Bone marrow (tissue), 2 donors: ENCODE measurements around the gene NDUFB4.

Experiments
- DNase-seq, 2 donors: peaks; one replicate each; lab custom pipeline; 2025; lab: John Stamatoyannopoulos, UW

Gene NDUFB4

GRCh38 chr3:120596116-120596852 is at the start of gene NDUFB4:
Gene NDUFB4 (plus strand): TSS chr3:120596336. CDS start chr3:120596360, 24 bp downstream.
- DNase-seq: peak; percentile 83 to 97

- no peak for DNase-seq
Measured at GRCh38 chr3:120550546-120550945, 45.6 kb upstream of the NDUFB4 start.

GRCh38 chr3:120552184-120553172 is 43.7 kb upstream of the NDUFB4 start:
- no peak for DNase-seq

GRCh38 chr3:120554812-120555606 is 41.1 kb upstream of the NDUFB4 start:
- no peak for DNase-seq

- DNase-seq: no peak
Measured at GRCh38 chr3:120555657-120556509, 40.3 kb upstream of the NDUFB4 start.

- DNase-seq: no peak
Measured at GRCh38 chr3:120557115-120557514, 39.0 kb upstream of the NDUFB4 start.

- peak; percentile 73 to 89 for DNase-seq
Measured at GRCh38 chr3:120558771-120559241, 37.3 kb upstream of the NDUFB4 start.

- peak in 1 of 2 donors; percentile 83 for DNase-seq
Measured at GRCh38 chr3:120559242-120560061, 36.7 kb upstream of the NDUFB4 start.

- no peak for DNase-seq
Measured at GRCh38 chr3:120560304-120561250, 35.6 kb upstream of the NDUFB4 start.

- DNase-seq: peak in 1 of 2 donors; percentile 38
Measured at GRCh38 chr3:120561251-120562045, 34.7 kb upstream of the NDUFB4 start.

- DNase-seq: no peak
Measured at GRCh38 chr3:120563356-120564022, 32.6 kb upstream of the NDUFB4 start.

- no peak for DNase-seq
Measured at GRCh38 chr3:120566243-120566975, 29.7 kb upstream of the NDUFB4 start.

- DNase-seq: peak in 1 of 2 donors; percentile 32
Measured at GRCh38 chr3:120567370-120568201, 28.6 kb upstream of the NDUFB4 start.

GRCh38 chr3:120568202-120568531 is 28.0 kb upstream of the NDUFB4 start:
- DNase-seq: no peak

GRCh38 chr3:120568598-120568997 is 27.5 kb upstream of the NDUFB4 start:
- DNase-seq: no peak
